Renal cortical epithelial cell (primary cell): ENCODE data around the gene EPS8L3. TPM values are rescaled to one million over a fixed set of nuclear protein-coding genes. Genes with fewer than 3 reads are reported as not detected.
"Not testable (repeated sequence)": the region's sequence is repeated elsewhere in the genome, so short reads cannot be mapped to it uniquely, and the experiment has no call there.

Experiments used
- DNase-seq: peaks from one replicate; pipeline ENCODE4 v3.0.0-alpha.2; 2011; ENCODE audit warnings: low read depth
- total RNA-seq: library from RNA; depleted of rRNA; stranded (reverse); fragments of >200 nt; gene quantifications from 2 replicates; pipeline ENCODE4 v1.2.3, GENCODE V29; 2014

Gene EPS8L3
- total RNA-seq, 1 donor from 2014 or later, result not detected

GRCh38 chr1:109780982-109781381 is 17.3 kb upstream of the EPS8L3 start:
- no peak for DNase-seq

- DNase-seq, result no peak
Observed at GRCh38 chr1:109777980-109778625, 14.4 kb upstream of the EPS8L3 start.

DNA sequence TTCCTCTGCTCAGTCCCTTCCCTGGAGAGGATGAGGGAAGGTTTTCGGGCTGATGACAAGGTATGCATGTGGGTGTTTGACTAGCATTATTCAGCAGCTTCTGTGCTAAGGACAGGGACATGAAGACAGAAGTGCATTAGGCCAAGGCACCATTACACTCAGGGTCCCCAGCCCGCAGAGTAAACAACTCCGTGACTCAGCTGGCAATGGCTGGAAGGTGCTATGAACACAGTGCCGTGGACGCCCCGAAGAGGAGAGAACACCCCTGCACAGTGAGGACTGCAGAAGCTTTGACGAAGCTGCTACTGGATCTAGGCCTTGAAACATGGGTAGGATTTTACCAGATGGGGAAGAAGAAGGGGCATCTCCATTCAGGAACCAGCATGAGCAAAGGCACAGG is 13.7 kb upstream of the EPS8L3 start:
- no peak for DNase-seq

DNA sequence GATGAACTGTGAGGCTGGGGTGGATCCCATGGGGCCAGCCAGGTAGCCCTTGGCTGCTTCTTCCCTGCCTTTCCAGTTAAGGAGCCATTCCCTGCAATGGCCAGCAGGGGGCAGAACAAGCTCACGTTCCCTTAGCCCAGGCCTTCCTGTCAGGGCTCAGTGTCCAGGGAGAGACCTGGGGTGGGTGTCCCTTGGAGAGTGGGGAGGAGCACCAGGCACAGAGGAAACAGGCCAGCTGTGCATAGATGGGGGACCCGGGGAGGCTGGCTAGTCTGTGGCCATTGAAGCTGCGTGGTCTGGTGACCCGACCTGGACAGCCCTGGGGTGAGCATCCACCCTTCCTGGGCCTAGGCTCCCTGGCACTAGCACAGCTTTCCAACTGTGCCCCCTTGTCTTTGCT is 13.2 kb upstream of the EPS8L3 start:
- DNase-seq, result peak; percentile 55

- DNase-seq, result no peak
Observed at GRCh38 chr1:109776206-109776835, 12.6 kb upstream of the EPS8L3 start.

- no peak for DNase-seq
Observed at GRCh38 chr1:109775398-109775797, 11.7 kb upstream of the EPS8L3 start.

DNA sequence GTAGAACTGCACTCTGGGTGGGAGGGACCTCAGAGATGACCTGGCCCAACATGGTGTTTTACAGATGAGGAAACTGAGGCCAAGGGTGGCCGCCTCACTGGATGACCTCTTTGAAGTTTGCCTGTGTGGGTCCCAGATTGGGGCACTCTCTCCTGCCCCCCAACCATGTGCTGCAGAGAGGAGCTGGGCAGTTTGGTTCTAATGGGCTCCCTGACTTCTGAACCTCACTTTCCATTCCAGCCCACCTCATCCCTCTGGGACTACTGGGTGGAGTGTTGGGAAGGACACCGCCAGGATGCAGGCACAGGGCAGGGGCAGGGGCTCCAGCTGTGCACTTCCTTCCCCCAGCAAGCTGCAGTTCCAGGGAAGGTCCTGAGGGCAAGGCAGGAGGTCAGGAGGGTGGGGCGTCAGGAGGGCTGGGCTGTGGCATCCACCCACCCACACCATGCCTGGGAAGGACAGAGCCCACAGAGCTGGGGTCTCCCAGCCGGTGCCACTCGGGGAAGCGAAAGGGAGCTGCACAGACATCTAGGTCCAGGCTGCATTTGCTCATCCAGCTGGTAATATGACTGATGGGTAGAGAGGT is 10.3 kb upstream of the EPS8L3 start:
- DNase-seq, result no peak

DNA sequence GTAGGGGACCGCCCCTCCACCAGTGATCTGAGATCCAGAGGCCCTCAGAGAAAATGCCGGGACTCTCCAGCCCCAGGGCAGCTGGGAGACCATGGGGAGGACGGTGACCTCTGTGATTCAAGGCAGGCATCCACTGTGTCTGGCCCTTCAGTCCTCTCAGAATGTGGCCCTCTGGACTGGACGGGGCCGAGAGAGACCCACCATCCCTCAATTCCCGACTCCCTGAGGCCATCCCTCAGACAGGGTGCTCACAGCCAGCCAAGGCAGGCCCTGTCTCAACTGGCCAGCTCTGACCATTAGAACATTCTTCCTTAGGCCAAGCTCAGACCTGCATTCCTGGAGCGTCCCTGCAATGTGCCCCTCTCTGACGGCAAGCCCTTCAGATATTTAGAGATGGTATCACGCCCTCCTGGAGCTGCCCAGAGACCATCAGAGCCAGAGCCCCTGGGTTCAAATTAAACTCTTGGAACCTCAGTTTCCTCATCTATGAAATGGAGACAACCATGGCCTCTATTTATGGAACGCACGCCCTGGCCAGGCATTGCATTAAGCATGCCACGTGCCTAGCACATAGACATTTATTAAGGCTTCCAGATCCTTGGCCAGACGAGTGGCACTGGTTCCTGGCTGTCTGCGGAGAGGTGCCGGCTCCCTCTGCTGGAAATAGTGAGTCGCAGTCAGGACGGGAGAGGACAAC is 9.6 kb upstream of the EPS8L3 start:
- peak; percentile 65 for DNase-seq

DNA sequence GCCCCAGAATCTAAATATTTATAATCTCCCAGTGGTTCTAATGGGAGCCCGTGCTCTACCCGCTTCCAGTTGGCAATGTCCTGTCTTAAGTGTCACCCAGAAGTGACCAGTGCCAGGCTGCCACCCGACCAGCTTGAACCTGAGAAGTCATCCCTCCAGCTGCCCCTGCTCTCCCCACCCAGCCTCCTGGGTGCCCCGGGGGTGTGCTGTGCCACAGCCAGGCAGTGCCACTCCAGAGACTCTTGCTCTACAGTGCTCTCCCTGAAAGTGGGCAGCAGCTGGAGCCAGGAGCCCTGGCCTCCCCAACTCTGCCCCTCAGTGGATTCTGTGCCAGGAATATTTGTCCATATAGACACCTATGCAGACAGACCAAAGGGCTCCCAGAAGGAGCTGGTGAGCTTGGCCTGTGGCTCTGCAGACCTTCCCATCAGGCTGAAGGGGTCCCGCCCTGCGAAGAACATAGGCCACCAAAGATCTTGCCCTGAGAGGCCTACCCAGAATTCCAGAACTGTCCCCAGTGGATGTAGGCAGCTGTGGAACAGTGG is 9.0 kb upstream of the EPS8L3 start:
- no peak for DNase-seq

DNA sequence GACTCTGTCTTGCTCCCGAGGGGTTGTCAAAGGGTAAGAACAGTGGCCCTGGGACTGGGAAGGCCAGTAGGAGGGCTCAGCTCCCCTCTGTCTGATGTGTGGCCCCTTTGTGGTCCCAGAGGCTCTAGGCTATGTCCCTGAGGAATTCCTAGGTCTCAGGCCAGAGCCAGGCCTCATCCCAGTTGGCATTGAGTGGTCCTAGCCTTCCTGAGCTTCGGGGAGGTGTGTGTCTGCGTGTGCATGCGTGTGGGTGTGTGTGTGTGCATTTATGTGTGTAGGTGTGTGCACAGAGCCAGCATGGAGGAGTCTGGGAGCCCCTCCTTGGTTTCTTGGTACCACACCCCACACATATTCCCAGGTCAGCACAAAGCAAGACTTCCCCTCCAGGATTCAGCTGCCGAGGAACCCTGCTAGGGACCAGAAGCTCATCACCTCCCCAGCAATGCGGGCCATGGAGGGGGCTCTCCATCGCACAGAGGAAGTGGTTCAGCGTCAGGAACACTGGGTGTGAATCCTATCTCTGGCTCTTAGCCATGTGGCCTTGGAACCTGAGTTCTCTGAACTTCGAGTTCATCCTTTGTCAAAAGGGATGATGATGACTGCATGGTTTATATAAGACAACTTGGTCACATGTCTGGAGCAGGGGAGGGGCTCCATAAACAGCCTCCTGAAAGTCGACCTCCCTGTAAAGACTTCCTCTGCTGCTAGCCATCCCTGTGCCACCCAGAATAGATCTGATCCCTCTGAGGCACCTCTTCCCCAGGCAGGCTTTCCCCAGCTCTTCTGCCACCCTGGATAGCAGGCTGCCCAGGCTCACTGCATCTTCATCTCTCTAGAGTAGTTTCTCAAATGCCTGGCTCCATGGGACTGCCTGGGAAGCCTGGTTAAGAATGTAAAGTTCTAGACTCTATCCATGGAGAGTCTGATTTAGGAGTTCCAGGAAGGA is 8.3 kb upstream of the EPS8L3 start:
- DNase-seq, result no peak

- DNase-seq, result no peak
Observed at GRCh38 chr1:109770331-109771095, 6.8 kb upstream of the EPS8L3 start.

DNA sequence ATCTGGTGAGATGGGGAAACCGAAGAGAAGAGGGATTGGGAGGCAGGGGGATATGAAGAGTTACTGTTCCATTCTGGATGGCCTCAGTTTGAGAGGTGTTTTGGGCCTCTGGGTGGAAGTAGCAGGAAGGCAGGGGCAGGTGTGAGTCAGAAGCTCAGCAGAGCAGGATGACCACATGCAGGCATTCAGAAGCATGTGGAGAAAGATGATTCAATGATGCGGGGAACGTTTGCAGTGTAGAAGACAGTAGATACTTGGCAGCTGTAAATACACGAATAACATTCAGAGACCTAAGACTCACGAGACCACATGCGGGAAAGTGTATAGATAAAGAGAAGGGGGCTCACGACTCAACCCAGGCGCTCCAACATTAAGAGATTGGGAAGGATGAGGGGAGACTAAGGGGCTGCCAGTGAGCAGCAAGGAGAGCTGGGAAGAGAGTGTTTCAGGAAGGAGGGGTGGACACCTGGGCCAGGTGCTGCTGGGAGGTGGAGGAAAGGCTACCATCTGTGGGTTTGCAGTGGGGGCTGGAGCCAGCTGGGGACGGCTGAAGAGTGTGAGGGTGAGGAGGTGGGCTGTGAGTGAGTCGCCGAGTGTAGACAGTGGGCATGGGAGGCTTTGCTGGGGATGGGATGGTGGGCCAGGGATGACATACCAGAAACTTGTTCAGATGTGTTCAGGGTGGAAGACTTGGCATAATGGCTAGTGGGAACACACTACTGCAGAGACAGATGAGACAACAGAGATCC is 5.8 kb upstream of the EPS8L3 start:
- peak; percentile 72 for DNase-seq

GRCh38 chr1:109768820-109769219 is 5.1 kb upstream of the EPS8L3 start:
- no peak for DNase-seq

DNA sequence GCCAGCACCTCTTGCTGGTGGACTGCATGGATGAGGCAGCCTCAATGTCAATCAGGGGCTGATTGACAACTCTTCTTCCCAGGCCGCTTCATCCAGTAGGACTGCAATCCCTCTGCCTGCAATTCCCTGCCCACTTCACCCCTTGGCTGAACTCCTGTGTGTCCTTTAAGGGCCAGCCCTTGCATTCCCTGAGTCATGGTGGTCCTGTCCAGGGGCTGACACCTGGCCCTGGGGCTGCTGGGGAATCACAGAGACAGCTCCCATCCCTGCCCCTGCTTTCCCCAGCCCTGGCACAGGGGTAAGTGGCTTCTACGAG is 4.6 kb upstream of the EPS8L3 start:
- no peak for DNase-seq

- DNase-seq, result no peak
Observed at GRCh38 chr1:109767637-109768334, 4.1 kb upstream of the EPS8L3 start.

- not testable (repeated sequence) for DNase-seq
Observed at GRCh38 chr1:109766991-109767636, 3.4 kb upstream of the EPS8L3 start.

DNA sequence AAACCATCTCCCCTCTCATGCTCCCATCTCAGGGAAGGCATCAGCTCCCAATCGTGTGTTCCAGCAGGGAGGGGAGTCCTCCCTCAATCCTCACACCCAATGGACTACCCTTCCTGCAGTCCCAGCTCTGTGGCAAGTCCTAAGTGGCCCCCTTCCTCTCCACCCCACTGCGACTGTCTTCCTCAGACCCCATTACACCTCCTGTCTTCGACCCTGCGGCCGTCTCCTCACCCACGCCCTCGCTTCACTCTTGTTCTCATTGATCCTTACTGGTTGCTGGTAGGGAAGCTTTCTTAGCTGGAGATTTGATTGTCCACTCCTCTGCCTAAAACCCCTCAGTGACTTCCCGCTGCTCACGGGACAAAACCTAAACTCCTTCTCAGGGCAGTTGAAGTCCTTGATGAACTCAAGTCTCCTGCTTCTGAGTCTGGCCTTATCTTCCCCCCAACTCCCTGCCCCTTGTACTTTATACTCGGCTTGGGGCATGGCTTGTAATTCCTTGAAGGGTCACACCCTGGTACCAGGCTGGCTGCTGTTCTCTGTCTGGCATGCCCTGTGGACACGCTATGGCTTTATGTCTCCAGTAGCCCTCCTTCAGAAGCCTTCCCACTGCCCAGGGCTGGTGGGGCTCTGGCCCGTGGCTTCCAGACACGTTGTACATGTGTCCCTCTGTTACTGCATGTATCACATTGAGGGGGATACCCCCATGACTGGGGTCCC is 2.3 kb upstream of the EPS8L3 start:
- DNase-seq, result no peak

GRCh38 chr1:109765483-109765815 is 1.7 kb upstream of the EPS8L3 start:
- DNase-seq, result no peak
